Brain microvascular endothelial cell (primary cell): Measurements from ENCODE around the gene ATL3.
A peak's percentile ranks its signal among the peaks of the same experiment; 100 is the strongest.
"Not testable (repeated sequence)": the region's sequence is repeated elsewhere in the genome, so short reads cannot be mapped to it uniquely, and the experiment has no call there.

ENCODE experiments used
- DNase-seq: peaks from one replicate; pipeline ENCODE4 v3.0.0-alpha.2; 2020
- H3K27ac ChIP-seq: fragments of 250-450 bp; sonication (Bioruptor Pico); 2 replicates; pipeline ENCODE4 v1.5.1; 2020; ENCODE audit warnings: mild to moderate bottlenecking, moderate library complexity
- H3K27me3 ChIP-seq: fragments of 250-450 bp; sonication (Bioruptor Pico); replicated peaks from 2 replicates; pipeline ENCODE4 v1.5.1; 2020; ENCODE audit warnings: mild to moderate bottlenecking
- H3K36me3 ChIP-seq: fragments of 250-450 bp; sonication (Bioruptor Pico); replicated peaks from 2 replicates; pipeline ENCODE4 v1.5.1; 2020; ENCODE audit warnings: mild to moderate bottlenecking
- H3K4me3 ChIP-seq: 2 replicates; pipeline ENCODE4 v1.5.1; 2011; ENCODE audit warnings: low read depth, mild to moderate bottlenecking, control low read depth, low read length, moderate library complexity
- in situ Hi-C: cut with HindIII; loops from 2 replicates; pipeline ENCODE4 v1.10.0; 2017; ENCODE audit warnings: low sequenced_read_pairs, low pct_ligation_motif_present
- TF ChIP-seq, protein P1 (sequence below): IDR thresholded peaks from 2 replicates; pipeline ENCODE4 v1.5.1; 2011; ENCODE audit warnings: low read depth, mild to moderate bottlenecking, moderate library complexity, low read length, control low read depth, inconsistent platforms; ENCODE audit errors: missing control alignments

Gene ATL3

DNA sequence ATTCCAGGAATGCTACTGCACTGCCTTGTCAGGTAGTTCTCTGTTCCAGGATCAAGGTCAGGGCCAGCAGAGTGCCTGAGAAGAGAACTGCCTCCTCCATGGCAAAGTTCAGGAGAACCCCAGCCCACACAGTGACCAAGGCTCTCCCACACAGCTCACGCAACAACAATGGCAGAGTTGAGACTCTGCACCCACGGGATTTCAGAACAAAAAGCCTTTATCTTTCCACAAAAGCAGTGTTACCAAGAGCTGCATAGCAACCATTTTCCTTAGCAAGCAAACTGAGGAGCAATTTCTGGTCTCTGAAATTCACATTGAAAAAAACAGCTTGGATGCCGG lies 68.0 kb downstream of the ATL3 start:
- TF ChIP-seq, protein P1, sequence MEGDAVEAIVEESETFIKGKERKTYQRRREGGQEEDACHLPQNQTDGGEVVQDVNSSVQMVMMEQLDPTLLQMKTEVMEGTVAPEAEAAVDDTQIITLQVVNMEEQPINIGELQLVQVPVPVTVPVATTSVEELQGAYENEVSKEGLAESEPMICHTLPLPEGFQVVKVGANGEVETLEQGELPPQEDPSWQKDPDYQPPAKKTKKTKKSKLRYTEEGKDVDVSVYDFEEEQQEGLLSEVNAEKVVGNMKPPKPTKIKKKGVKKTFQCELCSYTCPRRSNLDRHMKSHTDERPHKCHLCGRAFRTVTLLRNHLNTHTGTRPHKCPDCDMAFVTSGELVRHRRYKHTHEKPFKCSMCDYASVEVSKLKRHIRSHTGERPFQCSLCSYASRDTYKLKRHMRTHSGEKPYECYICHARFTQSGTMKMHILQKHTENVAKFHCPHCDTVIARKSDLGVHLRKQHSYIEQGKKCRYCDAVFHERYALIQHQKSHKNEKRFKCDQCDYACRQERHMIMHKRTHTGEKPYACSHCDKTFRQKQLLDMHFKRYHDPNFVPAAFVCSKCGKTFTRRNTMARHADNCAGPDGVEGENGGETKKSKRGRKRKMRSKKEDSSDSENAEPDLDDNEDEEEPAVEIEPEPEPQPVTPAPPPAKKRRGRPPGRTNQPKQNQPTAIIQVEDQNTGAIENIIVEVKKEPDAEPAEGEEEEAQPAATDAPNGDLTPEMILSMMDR: no peak
- no peak overlapping the region for H3K4me3 ChIP-seq
- in situ Hi-C loops: no loop called here
- H3K27ac ChIP-seq: no peak overlapping the region
- DNase-seq: peak; percentile 60
- no peaks in the 10 kb centered on the region for H3K36me3 ChIP-seq
- H3K27me3 ChIP-seq: no peaks in the 10 kb centered on the region

DNA sequence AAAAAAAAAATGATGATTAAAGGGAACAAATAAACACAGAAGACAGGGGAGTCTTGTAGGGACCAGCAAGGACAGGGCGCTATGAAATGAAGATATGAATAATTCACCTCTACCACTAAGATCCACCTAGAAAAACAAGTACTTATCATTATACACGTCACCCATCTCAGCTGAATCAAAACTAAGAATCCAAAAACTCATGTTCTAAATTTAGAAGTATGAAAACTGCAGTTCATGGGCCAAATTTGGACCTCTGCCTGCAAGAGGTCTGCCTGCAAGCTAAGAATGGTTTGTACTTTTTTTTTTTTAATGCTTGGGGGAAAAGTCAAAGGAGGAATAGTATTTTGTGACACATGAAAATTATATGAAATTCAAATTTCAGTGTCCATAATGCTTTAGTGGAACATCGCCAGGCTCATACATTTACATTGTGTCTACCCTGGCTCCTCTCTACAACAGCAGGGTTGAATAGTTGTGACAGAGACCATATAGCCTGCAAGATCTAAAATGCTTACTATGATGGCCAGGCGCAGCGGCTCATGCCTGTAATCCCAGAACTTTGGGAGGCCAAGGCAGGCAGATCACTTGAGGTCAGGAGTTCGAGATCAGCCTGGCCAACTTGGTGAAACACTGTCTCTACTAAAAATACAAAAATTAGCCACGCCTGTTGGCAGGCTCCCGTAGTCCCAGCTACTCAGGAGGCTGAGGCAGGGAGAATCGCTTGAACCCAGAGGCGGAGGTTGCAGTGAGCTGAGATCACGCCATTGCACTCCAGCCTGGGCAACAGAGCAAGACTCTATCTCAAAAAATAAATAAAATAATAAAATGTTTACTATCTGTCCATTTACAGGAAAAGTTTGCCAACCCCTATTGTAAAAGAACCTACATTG lies 68.6 kb downstream of the ATL3 start:
- H3K4me3 ChIP-seq, H3K36me3 ChIP-seq, H3K27me3 ChIP-seq, in situ Hi-C loops: not testable (repeated sequence)
- peak overlapping the region; percentile 19 for H3K27ac ChIP-seq
- peak; percentile 59 for DNase-seq

DNA sequence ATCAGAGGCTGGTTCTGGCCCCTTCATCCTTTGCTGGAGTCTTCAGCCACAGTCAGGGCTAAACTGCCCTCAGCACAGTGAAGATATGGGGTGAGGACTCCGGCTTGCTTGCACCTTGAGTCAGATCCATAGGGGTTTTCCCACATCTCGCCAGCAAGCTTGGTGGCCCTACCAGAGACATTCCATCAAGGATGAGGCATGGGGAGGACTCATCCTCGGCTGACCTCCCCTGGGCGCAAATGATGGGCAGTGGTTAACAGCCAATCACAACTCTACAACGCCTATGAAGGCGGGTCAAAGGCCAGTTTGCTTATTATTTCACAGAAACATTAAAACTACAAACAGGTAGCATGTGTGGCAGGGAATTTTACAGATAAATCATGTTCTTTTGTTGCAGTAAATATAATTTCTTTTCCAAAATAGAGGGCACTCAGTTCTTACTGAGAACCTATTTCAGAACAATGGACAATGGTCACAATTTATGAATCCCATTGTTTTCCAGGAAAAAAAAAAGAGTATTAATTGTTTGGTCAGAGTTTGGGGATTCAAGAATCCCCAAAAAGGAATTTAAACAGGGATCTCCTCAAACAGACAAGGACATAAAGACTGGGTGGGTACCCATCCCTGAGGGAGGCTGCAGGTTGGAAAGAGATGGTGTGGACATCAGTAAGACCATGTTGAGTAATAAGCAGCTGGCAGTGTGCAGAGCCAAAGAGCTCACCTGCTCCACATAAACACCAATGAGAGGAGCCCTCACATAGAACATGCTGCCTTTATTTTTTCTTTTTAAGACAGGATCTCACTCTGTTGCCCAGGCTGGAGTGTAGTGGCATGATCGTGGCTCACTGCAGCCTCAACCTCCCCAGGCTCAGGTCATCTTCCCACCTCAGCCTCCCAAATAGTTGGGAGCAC lies 71.7 kb downstream of the ATL3 start:
- TF ChIP-seq, protein P1: no peak
- Histone ChIP-seq H3K4me3 (no peak overlapping the region), H3K27me3 (no peaks in the 10 kb centered on the region), H3K27ac (no peak overlapping the region), H3K36me3 (no peaks in the 10 kb centered on the region)
- in situ Hi-C loops: no loop called here
- peak; percentile 91 for DNase-seq

DNA sequence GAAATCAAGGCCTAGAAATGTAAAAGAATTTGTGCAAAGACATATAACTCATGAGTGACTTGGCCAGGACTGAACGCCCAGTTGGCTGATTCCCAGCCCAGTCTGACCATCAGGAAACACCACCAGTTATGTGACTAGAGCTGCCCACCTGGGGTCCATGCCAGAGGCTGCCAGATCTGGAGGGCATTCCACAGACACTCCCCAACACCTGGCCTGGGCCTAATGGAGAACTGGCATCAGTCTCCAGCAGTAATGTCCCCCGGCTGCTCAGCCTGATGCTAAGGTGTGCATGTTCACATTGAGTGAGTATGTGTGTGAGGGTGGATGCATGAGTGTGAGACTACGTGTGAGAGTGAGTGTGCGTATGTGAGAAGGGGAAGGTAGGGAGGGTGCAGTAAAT lies 72.6 kb downstream of the ATL3 start:
- Histone ChIP-seq H3K27ac (no peak overlapping the region), H3K27me3 (no peaks in the 10 kb centered on the region), H3K4me3 (no peak overlapping the region), H3K36me3 (no peaks in the 10 kb centered on the region)
- DNase-seq: no peak
- TF ChIP-seq, protein P1: no peak
- in situ Hi-C loops: no loop called here

DNA sequence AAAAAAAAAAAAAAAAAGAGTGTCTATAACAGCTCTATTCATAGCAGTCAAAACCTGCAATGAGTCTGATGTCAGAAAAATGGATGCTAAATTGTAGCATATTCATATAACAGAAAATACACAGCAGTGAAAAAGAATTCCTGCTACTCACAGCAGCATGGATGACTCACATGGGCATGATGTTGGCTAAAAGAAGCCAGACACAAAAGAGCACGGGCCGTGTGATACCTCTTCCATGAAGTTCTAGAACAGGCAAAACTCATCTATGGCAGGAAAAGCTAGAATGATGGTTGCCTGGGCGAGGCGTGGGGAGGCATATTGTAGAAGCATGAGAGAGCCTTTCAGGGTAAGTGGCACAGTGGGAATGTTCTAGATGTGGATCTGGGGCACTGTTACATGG lies 75.9 kb downstream of the ATL3 start:
- Histone ChIP-seq H3K27me3 (no peaks in the 10 kb centered on the region), H3K4me3 (no peak overlapping the region), H3K36me3 (no peaks in the 10 kb centered on the region), H3K27ac (no peak overlapping the region)
- in situ Hi-C loops: no loop called here
- DNase-seq: peak; percentile 51
- TF ChIP-seq, protein P1: no peak

DNA sequence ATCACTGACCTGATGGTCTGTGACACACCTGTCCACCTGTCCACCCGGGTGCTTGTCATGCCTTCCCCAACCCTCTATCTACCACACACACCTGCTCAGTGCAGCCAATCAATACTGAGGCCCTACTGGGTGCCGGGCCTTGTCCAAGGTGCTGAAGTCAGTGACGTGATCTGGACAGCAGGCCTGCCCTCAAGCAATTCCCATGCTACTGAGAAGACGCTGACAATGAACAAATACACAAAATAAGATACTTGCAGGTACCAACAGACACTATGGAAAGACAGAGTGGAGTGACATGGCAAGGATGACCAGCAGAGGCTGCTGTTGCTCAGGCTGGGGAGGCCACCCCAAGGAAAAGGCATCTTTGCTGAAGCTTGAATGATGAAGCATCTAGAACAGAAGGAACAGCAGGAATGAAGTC lies 78.2 kb downstream of the ATL3 start:
- TF ChIP-seq, protein P1: peak; percentile 91

More for the DNA sequence above, 78.2 kb downstream of the ATL3 start:
- Histone ChIP-seq H3K4me3 (no peak overlapping the region), H3K27me3 (no peaks in the 10 kb centered on the region), H3K36me3 (no peaks in the 10 kb centered on the region), H3K27ac (no peak overlapping the region)
- peak; percentile 47 for DNase-seq
- in situ Hi-C loops: no loop called here
